ENCODE measurements around the gene CDK16.

DNA sequence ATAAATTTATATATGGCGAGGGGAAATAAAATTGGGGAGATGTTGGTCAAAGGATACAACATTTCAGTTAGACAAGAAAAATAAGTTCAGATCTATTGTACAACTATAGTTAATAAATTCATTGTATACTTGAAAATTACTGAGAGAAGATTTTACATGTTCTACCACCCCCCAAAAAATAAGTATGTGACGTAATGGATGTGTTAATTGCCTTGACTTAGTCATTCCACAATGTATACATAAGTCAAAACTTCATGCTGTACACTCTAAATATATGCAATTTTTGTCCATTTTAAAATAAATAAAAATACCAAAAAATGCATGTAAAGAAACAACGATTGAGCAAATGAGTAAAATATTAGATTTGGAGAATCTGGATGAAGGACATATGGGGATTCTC, 16.1 kb downstream of the CDK16 start:
- TF ChIP-seq, protein P1, sequence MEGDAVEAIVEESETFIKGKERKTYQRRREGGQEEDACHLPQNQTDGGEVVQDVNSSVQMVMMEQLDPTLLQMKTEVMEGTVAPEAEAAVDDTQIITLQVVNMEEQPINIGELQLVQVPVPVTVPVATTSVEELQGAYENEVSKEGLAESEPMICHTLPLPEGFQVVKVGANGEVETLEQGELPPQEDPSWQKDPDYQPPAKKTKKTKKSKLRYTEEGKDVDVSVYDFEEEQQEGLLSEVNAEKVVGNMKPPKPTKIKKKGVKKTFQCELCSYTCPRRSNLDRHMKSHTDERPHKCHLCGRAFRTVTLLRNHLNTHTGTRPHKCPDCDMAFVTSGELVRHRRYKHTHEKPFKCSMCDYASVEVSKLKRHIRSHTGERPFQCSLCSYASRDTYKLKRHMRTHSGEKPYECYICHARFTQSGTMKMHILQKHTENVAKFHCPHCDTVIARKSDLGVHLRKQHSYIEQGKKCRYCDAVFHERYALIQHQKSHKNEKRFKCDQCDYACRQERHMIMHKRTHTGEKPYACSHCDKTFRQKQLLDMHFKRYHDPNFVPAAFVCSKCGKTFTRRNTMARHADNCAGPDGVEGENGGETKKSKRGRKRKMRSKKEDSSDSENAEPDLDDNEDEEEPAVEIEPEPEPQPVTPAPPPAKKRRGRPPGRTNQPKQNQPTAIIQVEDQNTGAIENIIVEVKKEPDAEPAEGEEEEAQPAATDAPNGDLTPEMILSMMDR (IDR thresholded peaks at IDR 0.05) = no peak
- TF ChIP-seq EZH2 (IDR thresholded peaks at IDR 0.05; ENCODE audit: borderline replicate concordance, insufficient read depth, low read depth, low read length, poor library complexity, severe bottlenecking) = no peak

All from B cell (primary cell).